Endothelial cell of umbilical vein (primary cell): ENCODE data around the gene CPVL.

Experiments
- EZH2 ChIP-seq: IDR thresholded peaks from 2 replicates; pipeline ENCODE4 v1.6.1; 2012; ENCODE audit warnings: borderline replicate concordance, low read depth, mild to moderate bottlenecking, moderate library complexity, low read length, inconsistent platforms; ENCODE audit not compliant: severe bottlenecking
- FOS ChIP-seq: IDR thresholded peaks from 2 replicates; pipeline ENCODE4 v1.6.1; 2011; ENCODE audit warnings: mild to moderate bottlenecking, low read length, moderate library complexity, borderline replicate concordance; ENCODE audit not compliant: insufficient read depth
- MAX ChIP-seq: IDR thresholded peaks from 2 replicates; pipeline ENCODE4 v1.6.1; 2011; ENCODE audit not compliant: insufficient read depth, insufficient read length
- MYC ChIP-seq: IDR thresholded peaks from one replicate; pipeline ENCODE4 v1.6.1; 2011; ENCODE audit warnings: mild to moderate bottlenecking, low read depth, low read length
- POLR2A ChIP-seq: IDR thresholded peaks from 2 replicates; pipeline ENCODE4 v1.6.1; 2012; ENCODE audit warnings: low read depth, mild to moderate bottlenecking, control low read depth, low read length
- POLR2AphosphoS5 ChIP-seq: IDR thresholded peaks from 2 replicates; pipeline ENCODE4 v1.6.1; 2012; ENCODE audit warnings: low read depth, mild to moderate bottlenecking, control low read depth, low read length, moderate library complexity; ENCODE audit not compliant: insufficient read depth
- TF ChIP-seq, protein P1 (sequence below), 2 donors: IDR thresholded peaks; 1 replicate in 1 of 2; 2 replicates in 1 of 2; pipeline ENCODE4 v1.5.1; 2011; ENCODE audit warnings: low read length in 2 of 2, mild to moderate bottlenecking in 2 of 2, moderate library complexity in 2 of 2, control low read depth in 1 of 2, inconsistent platforms in 1 of 2, low read depth in 1 of 2; ENCODE audit not compliant: insufficient read depth in 1 of 2; ENCODE audit errors: extremely low read depth in 1 of 2

GRCh38 chr7:29009947-29010346 is 136.4 kb downstream of the CPVL start:
- no peak for TF ChIP-seq POLR2AphosphoS5
- TF ChIP-seq, protein P1, sequence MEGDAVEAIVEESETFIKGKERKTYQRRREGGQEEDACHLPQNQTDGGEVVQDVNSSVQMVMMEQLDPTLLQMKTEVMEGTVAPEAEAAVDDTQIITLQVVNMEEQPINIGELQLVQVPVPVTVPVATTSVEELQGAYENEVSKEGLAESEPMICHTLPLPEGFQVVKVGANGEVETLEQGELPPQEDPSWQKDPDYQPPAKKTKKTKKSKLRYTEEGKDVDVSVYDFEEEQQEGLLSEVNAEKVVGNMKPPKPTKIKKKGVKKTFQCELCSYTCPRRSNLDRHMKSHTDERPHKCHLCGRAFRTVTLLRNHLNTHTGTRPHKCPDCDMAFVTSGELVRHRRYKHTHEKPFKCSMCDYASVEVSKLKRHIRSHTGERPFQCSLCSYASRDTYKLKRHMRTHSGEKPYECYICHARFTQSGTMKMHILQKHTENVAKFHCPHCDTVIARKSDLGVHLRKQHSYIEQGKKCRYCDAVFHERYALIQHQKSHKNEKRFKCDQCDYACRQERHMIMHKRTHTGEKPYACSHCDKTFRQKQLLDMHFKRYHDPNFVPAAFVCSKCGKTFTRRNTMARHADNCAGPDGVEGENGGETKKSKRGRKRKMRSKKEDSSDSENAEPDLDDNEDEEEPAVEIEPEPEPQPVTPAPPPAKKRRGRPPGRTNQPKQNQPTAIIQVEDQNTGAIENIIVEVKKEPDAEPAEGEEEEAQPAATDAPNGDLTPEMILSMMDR (IDR thresholded peaks at IDR 0.05; ENCODE audit: extremely low read depth in 1 of 2, insufficient read depth in 1 of 2, low read depth in 1 of 2, low read length in 2 of 2), result no peak
- TF ChIP-seq FOS, result no peak
- no peak for TF ChIP-seq EZH2
- TF ChIP-seq MAX, result no peak
- no peak for TF ChIP-seq POLR2A
- TF ChIP-seq MYC, result no peak
